Raji (cell line): ENCODE measurements around the gene APCDD1L.

Experiments used
- POLR2A ChIP-seq: IDR thresholded peaks from 2 replicates; pipeline ENCODE4 v1.6.1; 2011; ENCODE audit warnings: low read depth, low read length, control low read depth; ENCODE audit not compliant: insufficient read depth

The APCDD1L gene

DNA sequence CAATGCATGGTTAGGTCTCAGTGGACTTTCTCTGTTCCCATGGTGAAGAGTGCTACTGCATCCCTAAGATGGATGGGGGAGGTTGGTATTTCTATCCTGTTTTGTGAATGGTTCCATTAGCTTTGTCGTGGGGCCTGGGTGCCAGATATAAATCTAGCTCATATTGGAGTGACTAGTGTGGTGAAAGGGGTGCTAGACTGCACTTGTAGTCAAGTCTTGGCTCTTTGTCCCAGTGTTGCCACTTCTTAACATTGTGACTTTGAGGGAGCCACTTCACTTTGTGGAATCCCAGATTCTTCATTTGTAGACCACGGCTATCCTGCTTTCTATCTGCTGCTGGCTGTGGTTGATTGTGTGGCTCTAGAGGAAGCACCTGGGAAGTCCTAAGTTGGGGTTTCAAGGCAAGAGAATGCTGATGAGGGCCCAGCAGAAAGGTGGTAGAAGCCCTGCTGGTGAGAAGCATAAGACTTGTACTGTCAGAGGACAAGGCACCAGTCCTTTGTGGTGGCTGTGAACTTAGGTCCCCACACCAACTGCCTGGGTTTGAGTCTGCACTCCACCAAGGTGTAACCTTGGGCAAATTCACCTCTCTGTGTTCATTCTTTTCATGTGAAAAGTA is 82.1 kb downstream of the APCDD1L start:
- TF ChIP-seq POLR2A: no peak

DNA sequence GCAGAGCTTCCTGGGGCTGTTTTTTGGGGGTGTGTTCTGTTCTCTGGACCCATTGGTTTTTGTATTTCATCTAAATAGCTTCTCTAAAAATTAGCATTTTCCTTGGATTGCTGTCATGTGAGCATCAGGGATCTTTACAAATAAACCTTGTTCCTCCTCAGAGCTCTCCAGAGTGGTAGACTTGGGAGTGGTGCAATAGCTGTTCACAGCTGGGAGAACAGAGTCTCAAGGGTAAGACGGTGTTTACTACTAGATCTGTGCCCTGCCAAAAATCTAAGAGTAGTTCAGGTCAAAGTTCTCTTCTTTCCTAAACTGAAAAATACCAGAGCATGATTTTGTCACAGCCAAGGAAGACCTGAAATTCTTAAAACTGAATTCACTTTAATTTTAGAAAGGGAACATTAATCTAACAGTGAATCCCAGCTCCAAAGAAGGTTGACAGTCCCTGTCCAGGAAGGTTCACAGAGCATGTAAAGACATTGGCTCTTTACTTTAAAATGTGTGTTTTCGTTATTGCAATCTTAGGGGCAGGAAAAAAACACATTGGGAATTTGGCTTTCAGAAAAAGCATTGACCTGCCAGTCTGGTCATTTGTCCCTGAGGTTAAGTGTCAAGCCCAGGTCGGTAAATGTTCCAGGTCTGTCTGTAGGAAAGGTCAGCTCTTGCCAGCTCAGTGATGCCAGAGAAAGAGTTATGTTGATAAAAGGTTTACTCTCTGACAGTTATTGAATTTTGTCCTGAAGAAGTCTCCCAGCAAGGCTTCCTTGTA is 82.8 kb downstream of the APCDD1L start:
- no peak for TF ChIP-seq POLR2A

DNA sequence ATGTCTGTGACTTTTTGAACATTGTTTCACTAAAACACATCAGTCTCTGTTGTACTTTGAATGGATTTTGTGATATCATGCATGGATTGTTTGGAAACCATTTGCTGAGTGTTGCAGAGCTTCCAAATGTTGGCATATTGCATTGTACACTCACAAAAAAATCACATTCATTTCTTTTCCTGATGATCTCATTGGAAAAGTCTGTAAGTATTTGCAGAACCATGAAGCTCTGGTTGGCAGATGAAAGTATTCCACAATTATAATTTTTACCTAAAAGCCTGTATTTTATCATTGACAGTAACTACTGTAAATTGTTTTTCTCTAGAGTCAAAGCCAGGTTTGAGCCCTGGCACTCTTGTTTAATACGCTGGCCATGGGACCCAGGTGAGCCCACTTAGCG is 84.1 kb downstream of the APCDD1L start:
- TF ChIP-seq POLR2A: no peak

DNA sequence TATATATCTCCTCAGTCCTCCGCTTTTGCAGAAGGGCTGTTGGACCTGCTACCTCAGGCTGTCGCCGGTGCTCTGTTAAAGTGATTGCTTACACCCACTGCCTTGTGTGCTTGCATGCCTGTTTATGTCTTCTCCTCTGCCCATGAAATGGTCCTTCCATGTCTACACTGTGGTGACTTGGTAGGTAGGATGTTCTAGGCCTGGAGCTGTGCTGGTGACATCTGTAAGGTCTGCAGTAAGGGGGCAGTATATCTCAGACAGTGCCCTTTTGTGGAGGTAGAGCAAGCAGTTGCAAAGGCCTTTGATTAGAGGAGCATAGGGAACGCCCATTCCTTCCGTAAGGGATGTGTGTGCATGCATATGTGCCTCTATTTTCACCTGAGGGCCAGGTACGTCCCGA is 85.9 kb downstream of the APCDD1L start:
- TF ChIP-seq POLR2A: no peak

DNA sequence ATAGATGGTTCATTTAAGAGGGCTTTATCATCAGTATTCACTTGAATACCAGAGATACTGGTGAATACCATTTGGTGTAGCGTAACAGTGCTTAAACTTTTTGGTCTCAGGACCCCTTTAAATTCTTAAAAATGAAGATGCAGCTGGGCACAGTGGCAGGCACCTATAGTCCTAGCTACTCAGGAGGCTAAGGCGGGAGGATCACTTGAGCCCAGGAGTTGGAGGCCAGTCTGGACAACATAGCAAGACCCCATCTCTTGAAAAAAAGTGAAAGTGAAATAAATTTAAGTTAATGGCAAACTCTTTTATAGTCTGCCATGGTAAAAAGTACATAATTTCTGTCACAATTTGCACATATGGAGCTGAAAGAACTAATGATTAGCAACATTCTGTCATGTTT is 86.8 kb downstream of the APCDD1L start:
- no peak for TF ChIP-seq POLR2A

DNA sequence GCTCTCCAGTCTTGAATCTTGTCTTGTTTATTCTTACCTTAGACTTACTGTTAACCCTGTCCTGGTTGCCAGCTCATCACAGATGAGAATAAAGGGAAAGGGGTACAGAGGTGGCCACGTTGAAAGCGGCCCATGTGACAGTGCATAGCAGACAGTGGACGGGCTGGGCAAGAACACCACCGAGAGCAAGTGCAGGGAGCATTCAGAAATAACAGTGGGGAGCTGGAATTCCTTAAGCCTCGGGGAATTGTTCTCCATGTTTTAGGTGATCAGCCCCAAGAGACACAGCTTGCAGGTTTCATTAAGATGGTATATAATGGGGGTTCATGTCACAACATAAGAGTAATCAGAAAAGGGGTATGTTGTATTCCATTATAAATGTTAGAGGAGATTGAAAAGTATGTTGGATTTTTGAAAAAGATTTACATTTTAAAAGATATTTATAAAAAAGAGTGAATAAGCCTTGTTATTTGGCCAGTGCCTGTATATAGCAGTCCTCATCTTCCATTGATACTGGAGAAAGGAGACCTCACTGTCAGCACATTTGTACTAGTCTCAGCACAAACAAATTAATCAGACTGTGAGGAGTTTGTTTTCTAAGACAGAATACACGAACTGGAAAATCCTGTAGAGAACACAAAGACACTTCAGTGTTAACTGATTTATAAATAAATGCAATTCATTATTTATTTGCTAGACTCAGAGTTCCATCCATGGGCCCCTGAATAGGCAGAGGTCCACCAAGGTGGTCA is 90.8 kb downstream of the APCDD1L start:
- TF ChIP-seq POLR2A: no peak

DNA sequence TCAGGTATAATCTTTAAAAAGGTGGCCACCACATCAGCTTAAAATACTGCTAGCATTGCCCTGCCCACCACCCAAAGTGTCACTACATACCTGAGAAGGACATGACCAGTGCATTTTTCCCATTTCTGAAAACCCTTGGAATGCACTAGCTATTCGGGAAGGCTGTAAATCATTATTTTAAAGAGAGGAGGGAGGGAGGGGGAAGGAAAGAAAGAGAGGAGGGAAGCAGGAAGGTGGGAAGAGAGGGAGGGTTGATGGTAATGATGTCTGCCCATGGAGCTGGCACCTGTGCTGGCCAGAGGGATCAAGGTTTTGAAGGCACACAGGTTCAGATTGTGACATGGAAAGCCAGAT is 93.7 kb downstream of the APCDD1L start:
- TF ChIP-seq POLR2A: no peak

DNA sequence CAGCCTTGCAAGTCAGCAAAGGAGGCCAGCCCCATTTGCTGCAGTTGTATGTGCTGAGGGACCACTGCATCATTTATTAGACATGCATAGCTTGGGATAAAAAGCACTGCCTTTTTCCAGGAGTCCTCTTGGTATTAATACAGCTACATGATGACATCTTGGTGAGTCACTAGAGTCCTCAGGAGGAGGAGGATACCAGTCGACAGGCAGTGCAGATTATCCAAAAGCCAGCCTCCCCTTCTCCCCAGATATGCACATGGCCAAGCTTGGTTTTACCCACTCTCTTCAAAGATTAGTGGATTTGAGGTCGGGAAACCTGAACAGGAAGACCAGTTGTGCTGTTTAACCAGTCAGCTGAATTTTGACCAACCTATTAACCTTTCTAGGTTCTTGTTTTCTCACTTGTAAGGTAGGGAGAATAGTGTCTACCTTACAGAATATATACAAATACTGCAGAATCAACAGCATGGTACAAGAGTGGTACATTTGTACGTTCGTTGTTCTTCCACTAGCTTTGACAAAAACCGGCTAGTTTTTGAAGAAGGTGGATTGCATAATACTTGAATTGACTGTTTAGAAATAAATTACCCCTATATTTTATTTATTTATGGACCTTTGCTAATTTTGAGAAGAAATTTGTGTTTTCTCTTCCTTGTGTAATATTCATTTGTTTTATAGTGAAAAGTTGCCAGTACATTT is 94.3 kb downstream of the APCDD1L start:
- TF ChIP-seq POLR2A: no peak

DNA sequence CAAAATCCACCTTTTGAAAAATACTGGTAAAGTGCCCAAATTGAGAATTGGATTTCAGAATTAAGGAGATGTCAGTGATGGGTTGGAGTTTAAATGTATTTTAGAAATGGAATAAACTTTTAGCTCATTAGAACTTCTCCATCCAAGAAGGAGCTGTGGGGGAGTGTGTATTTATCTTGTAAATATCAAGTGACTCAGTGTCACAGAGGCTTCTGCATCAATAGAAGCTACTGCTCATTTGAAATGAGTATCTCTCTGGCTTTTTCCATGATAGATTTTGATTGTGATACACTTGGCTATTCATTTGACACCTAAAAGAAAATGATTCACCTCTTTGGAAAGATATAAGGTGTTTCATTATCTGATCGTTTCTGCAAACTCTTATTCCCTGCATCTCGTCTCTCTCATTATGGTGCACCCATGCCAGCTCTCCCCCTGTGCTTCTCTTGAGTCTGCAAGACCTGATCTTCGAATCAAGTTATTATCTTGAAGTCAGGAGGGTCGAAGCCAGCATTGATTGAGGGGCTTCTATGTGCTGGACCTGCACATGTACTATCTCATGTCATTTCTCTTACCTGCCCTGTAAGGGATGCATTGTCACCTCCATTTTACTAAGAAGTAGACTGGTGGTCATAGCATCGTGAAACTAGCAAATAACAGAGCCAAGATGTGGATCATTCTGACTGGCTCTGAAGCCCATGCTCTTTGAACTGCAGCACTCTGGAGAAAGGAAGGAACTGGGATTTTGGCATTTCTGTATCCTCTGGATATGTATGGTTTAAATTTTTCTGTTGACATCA is 96.0 kb downstream of the APCDD1L start:
- no peak for TF ChIP-seq POLR2A

DNA sequence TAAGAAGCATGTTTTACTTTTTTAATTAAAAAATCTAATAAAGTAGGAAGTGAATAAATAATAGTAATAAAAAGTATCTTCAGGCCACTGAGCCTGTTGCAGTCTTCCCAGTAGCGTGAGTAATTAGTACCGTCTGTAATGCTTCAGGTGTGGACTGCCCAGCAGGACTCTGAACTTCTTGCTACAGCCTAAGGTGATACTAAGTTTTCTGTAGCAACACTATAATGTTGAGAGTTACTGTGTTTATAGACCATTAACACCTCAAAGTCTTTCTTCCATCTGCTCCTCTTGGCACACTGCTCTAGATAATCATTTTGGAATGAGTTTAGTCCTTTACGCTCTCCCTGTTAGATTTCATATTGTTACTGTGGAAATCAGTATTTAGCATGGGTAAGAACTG is 97.8 kb downstream of the APCDD1L start:
- no peak for TF ChIP-seq POLR2A

DNA sequence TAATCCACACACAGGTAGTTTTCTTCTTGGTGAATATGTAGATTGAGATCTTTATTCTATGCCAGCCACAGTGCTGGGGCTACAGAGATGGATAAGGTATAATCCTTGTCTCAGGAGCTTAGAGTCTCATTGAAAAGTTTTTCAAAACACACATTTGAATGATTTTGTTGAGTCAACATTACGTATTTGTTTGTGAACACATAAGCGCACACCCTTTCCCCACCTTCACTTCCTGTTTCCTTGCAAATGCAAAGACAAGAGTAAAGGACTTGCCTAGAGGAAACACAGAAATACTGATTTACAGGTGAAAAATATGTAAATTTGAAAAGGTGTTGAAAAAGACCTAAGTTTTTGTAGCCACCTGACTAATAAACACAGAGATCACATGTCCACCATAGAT is 98.4 kb downstream of the APCDD1L start:
- TF ChIP-seq POLR2A: no peak

DNA sequence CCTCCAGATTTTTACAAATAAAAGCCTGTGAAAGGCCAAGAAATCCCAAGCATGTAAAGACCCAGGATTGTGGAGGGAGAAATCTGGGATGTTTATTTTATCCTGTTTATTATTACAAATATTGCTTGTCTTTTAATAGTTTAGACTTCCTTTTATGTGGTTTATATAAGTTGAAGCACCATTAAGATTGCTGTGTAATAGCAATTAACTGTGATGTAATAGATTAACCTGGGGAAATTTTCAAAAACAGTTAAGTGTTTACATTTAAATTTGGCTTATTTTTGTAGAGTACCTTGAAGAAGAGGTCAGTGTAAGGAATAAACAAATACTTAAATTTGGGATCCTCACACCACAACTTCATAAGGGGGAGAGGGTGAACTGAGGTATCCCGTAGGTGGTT is 99.1 kb downstream of the APCDD1L start:
- no peak for TF ChIP-seq POLR2A
